Measurements from ENCODE around the gene IL1R1. TPM values are rescaled to one million over a fixed set of nuclear protein-coding genes. Genes with fewer than 3 reads are reported as not detected.

The IL1R1 gene
- total RNA-seq, 1 donor from 2014 or later, result 27.7 TPM

DNA sequence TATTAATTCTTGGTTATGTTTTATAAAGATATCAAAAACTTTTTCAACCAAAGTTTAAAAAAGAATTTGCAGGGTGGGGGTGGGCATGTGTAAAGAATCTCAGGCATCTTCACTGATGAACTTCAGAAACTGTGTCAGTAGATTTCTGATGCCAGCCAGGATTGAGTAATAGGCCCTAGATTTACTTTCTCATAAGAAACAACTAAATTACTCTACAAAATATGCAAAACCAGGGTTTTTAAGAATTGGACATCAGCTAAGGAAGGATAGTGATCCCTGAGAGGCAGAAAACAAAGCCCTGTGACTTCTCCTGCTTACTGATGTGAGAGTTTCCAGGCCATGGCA lies 11.9 kb upstream of the IL1R1 start:
- intact Hi-C loops (cut with DNase I), result no loop called here
- DNase-seq (ENCODE audit: low spot score), result no peak

DNA sequence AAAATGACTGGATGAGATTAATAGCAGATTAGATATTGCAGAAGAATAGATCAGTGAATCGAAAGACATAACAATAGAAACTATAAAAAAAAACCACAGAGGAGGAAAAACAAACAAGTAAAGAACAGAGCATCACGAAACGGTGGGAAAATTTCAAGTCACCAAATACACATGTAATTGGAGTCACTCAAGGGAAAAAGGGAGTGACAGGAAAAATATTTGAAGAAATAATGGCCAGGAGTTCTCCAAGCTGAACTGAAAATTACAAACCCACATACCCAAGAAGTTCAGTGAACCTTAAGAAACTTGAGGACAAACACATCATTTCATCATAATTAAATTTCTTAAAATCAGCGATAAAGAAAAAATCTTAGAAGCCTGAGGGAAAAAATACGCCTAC lies 11.0 kb upstream of the IL1R1 start:
- intact Hi-C loops (cut with DNase I), result no loop called here
- DNase-seq (ENCODE audit: low spot score), result no peak

DNA sequence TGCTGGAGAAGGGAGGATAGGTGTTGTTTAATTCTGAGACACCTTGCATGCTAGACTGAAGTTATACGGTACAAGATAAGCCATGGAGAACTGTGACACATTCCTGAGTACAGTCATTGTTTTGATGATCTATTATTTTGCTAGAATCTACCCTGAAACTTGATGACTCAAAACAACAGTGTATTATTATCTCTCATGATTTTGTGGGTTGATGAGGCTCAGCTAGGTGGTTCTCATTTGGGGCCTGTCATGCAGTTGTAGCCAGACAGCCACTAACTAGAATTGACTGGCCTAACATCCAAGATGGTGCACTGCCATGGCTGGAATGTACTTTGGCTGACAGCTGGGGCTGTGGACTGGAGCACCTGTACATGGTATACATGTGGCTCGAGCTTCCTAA lies 5.4 kb upstream of the IL1R1 start:
- no peak for DNase-seq (ENCODE audit: low spot score)
- intact Hi-C loops (cut with DNase I), result no loop called here

DNA sequence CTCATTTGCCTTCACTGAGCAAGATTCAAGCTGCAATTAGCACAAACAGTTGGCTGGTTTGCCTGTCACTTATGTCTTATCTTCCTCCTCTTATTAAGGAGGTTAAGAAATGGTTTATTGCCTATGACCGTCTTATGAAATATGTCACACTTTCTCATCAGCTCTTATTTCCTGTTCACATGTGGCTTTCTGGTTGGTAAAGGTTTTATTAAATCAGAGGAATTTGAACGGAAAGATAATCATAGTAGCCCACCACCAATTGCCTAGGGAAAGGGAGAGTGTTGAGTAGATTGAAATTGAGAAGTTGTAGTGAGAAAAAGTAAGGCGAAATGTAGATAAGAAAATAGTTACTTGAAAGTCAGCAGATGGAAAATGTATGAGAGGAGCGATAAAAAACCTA lies 4.2 kb upstream of the IL1R1 start:
- no peak for DNase-seq (ENCODE audit: low spot score)
- intact Hi-C loops (cut with DNase I), result no loop called here

DNA sequence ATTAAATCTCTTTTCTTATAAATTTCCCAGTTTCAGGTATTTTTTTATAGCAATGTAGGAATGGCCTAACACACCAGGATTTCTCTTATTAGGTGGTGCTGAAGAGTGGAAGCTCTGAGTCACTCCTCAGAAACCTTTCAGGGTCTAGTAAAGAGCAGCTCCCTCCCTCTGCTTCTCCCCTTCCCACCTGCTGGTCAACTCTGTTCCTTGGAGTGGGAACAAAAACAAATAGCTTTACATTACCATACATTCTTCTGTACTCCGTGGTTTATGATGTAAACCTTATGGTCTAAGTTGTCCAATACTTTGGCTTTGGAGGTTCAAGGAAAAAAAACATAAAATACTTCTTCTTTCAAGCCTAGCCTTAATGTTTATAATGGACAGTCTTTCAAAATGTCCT lies 2.7 kb upstream of the IL1R1 start:
- intact Hi-C loops (cut with DNase I), result loop anchor here (5.0 kb wide), 2 partner anchors 78 to 118 kb away; no protein-coding TSS in a partner anchor
- no peak for DNase-seq (ENCODE audit: low spot score)

DNA sequence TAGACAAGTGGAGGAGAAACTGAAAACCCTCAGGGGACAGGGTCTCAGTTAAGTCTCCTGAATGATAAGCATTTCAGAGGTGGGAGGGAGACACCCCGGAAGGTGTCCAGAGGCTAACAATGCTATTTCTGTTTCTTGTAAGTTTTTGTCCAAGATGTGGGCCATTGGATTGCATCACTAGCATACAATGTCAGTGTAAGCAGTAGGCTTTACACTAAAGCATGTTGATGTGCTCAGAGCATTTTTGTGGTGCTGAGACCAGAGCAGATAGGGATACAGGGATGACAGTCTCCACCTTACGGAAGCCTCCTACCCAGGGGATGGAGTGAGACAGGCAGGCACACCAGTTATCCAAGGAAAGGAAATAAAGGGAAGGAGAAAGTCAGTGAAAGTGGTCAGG lies 2.2 kb upstream of the IL1R1 start:
- intact Hi-C loops (cut with DNase I), result loop anchor here (5.0 kb wide), 2 partner anchors 78 to 118 kb away; no protein-coding TSS in a partner anchor
- no peak for DNase-seq (ENCODE audit: low spot score)

DNA sequence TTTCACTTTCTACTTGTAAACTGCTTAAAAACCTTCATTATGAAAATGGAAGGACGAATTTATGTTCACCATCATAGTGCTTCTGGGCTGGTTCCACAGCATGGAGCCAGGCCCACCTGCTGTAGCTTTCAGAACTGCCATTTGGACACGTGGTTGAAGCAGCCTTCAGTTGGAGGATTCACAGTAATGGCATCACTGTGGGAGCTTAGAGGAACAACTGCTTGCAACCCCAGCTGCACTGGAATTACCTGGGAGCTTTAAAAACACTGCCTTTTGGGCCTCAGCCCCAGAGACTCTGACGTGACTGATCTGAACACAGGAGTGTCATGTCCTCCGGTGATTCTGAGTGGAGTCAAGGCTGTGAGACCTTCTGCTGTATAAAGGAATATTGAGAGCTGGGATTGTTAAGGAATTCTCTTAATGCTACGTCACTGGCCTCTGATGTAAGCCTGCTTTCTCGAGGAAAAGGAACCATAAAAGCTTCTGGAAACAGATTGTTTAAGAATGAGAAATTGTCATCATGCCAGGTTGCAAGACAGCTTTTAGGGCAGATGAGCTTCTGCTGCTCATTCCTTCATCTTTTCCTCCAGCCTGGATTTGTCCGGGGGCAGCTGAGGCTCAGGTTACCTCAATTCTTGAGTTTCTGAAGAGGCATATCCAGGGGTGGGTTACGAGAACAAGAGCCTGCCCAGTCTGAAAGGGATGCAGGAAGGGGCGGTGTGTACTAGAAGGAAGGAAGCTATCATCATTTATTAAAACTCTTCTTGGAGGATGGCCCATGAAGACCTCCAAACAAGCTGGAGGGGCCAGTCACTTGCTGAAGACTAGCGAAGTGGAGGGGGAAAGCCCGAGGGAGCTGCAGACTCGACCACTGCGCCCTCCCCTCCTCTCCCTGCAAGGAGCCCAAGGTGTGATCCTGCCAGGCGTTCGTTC lies 1.3 kb upstream of the IL1R1 start:
- intact Hi-C loops (cut with DNase I), result loop anchor here (5.0 kb wide), 2 partner anchors 79 to 119 kb away; no protein-coding TSS in a partner anchor
- no peak for DNase-seq (ENCODE audit: low spot score)

DNA sequence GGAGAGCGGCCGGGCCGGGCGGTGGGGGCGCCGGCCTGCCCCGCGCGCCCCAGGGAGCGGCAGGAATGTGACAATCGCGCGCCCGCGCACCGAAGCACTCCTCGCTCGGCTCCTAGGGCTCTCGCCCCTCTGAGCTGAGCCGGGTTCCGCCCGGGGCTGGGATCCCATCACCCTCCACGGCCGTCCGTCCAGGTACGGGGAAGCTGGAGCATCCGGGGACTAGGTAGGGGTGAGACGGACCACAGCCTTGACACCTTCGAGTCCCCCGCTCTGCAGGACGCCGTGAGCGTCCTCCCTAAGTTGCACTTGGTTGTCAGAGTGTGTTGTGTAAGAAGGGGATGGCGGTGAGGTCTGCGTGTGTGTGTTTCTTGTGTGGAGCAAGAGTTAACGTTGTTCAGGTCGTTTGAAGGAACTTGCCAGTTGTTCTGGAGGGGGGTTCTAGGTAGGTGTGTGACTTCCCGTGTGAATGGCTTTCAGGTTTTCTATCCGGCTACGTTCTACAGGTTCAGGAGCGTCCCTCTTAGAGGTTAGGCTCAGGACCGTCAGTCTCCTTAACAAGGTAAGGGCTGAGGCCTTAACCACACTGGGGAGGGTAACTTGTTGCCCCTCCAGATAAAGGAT lies 393 bp downstream of the IL1R1 start:
- DNase-seq (ENCODE audit: low spot score), result peak; percentile 77
- intact Hi-C loops (cut with DNase I), result loop anchor here (5.0 kb wide), 2 partner anchors 81 to 121 kb away; no protein-coding TSS in a partner anchor

DNA sequence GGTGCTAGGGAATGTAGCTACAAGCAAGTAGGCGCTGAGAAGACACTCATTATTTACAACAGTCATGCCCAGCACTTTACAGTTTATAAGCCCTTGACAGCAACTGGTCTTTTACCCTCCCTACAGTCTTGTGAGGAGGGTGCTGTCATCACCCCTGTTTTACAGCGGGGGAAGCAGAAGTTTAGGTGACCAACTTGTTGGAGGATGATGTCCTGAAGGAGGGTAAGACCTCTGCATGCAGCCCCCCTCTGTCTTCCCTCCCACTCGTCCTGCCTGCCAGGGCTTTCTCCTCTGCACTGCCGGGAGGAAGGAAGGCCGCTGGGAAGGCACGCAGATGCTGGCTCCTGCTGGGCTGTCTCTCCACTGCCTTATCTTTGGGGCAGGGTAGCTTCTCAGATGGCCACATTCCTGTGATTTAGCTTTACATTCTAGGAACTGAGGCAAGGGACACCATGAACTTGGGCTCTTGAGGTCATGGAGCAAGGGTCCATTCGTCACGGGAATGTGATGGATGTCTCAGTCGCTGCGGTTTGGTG lies 972 bp downstream of the IL1R1 start:
- intact Hi-C loops (cut with DNase I), result loop anchor here (5.0 kb wide), 2 partner anchors 81 to 121 kb away; no protein-coding TSS in a partner anchor
- peak; percentile 73 for DNase-seq (ENCODE audit: low spot score)

DNA sequence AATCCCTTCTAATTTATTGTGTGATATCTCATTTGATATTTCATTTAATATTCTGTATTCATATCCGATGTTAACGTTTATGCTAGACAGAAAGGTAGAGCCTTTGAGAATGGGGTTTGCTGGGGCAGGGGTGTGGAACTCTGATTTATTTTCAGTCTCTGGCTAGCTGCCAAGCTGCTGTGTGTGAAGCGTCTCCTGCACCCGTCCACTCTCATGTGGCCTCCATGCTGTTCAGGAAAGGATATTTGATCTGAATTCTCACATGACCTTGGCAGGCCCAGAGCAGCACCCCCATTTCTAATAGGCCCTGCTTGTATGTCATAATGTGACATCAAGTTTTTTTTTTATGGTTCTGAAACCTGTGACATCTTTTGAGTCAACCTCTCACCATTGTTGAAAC lies 1.6 kb downstream of the IL1R1 start:
- peak; percentile 38 for DNase-seq (ENCODE audit: low spot score)
- intact Hi-C loops (cut with DNase I), result loop anchor here (5.0 kb wide), 2 partner anchors 82 to 122 kb away; no protein-coding TSS in a partner anchor

DNA sequence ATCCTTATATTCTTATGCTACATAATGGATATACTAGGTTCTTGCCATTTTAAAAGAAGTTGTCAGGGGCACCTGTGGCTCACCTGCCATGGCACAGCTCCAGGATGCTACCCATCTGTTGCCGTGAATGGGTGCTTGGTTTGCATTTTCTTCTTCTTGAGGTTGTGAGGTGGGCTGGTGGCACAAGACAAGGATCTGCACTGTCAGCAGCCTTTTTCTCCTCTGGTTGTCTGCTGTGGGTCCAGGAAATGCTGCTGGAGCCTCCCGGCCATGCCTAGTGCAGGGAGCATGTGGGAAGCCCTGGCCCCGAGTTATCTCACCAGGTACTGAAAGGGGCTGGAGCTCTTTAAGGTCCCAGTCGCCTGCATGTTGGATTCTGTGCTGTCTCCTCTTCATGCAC lies 2.6 kb downstream of the IL1R1 start:
- intact Hi-C loops (cut with DNase I), result no loop called here
- DNase-seq (ENCODE audit: low spot score), result no peak

DNA sequence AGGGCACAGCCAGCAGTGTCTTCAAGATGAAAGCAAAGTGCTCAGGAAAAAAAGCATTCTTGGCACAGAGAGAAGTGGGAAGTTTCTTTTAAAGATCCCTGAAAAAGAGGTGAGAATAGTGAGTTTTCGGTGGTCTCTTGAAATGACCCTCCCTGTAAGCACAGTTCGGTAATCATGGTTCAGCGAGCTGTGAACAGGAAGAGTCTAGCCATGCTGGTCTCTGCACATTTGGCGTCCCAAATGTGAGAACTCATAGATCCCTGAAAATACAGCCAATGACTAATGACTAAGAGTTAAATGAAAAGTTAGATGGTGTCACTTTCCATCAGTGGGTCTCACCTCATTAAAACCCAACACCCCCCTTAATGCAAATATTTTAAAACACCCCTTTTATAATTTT lies 3.4 kb downstream of the IL1R1 start:
- DNase-seq (ENCODE audit: low spot score), result no peak
- intact Hi-C loops (cut with DNase I), result no loop called here

DNA sequence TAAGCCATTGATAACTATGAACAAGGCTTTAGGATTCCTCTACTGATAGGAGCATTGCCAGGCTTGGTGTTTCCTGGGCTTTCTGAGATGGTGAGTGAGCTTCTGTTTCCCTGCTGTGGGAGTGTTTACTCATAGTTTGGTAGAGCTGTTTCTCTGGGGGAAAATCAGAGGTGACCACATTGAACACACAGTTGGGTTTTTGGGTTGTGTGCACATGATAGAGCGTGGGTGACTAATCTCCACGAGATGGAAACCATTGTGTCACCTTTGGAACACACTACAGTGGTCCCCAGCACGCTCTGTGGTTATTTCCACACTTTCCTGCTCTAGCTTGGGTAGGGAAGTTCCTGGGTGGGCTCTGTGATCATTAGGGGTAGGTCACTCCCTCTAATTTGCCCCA lies 5.4 kb downstream of the IL1R1 start:
- DNase-seq (ENCODE audit: low spot score), result no peak
- intact Hi-C loops (cut with DNase I), result no loop called here

DNA sequence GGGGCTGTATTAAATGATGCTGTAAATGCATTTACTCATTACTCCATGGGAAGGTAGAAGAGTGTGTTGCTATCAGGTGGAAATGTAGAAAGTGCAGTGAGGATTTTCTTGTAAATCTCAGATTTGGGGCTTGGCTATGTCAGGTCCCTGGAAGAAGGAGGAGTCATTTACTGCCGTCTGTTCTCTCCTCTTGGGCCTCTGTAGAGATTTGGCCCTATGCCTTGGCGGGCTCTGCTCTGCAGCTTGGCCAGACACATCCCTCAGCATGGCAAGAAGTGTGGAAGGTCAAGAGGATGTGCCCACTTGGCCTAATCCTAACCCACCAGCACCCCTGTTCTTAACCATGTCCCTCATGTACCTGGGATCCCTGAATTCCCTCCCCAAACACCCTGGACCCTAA lies 6.7 kb downstream of the IL1R1 start:
- DNase-seq (ENCODE audit: low spot score), result no peak
- intact Hi-C loops (cut with DNase I), result no loop called here

DNA sequence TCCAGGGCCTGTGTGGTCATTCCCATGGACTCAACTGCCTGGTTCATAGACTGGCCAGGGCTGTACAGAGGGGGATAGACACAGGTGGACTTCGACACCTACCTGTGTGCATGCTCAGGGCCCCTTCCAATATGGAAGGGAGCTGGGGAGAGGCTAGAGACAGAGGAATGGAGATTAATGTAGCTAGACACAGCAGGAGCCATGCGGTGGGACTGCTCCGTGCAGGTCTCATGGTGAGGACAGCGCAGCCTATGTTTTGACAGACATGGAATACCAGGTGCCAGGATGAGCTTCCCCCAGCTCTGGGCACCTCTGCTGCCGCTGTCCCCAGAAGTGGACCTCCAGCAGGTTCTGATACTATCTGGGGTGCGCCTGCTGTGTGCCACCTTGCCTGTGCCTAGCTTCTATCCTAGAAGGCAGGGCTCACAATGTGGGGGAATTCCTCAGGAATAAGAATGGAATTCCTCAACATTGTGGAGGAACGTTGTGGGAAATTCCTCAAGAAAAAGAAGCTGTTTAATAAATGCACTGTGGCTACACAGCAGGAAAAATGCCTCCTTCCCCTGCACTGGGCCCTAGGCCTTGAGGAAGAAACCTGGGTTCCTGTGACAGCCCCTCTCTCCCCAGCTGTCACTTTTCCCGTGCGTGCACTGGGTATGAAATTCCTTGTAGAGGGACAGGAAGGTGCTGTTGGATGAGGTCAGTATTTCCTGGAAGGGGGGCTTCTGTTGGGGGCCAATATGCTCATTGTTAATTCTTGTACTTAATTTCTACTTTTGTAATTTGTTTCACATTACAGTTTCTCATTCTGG lies 7.3 kb downstream of the IL1R1 start:
- DNase-seq (ENCODE audit: low spot score), result no peak
- intact Hi-C loops (cut with DNase I), result no loop called here

DNA sequence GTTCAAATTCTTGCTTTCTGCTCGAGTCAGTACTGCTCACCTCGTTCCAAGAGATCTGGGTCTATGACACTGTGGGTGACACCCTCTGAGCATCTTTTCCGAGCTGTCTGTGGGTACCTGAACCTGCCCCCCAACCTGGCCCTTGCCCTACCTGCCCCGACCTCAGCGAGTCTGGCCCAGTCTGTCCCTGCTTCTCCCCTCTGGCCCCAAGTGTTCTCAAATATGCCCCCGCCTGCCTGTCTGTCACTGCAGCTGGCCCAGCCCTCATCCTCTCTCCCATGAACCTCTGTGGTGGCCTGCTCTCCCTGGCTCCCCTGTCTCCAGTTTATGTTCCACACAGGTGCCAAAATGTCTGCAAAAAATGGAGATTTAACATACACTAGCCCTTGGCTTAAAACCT lies 11.8 kb downstream of the IL1R1 start:
- DNase-seq (ENCODE audit: low spot score), result no peak
- intact Hi-C loops (cut with DNase I), result no loop called here

DNA sequence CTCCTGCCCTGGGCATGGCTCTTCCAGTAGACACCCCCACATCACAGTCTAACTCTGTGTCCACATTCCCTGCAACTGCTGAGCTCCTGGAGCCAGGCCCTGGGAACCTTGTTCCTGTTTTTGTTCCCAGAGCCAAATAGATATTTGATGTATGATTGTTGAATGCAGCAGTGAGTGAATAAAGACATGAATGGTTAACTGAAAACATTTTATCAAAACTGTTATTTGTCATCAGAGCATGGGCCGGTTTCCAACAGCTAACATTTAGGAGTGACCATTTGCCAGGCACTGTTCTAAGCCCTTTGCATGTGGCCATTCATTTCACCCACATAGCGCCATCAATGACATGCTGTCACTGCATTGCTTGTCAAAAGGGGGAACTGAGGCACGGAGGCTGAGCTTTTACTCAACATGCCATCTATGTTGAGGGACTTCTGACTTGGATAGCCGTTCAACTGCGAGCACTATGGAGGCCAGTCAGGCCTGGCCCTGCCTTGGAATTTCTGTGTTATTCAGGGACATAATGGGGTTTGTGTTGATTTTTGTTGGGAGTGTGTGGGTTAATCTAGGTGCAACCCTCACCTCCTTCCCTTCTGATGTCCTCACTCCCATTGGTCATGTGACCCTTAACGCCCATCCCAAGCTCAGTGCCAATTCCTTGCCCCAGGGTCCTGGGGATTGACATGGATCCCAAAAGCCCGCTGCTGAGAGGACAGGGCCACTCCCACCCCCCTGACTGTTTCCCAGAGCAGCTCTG lies 12.6 kb downstream of the IL1R1 start:
- no peak for DNase-seq (ENCODE audit: low spot score)
- intact Hi-C loops (cut with DNase I), result no loop called here

DNA sequence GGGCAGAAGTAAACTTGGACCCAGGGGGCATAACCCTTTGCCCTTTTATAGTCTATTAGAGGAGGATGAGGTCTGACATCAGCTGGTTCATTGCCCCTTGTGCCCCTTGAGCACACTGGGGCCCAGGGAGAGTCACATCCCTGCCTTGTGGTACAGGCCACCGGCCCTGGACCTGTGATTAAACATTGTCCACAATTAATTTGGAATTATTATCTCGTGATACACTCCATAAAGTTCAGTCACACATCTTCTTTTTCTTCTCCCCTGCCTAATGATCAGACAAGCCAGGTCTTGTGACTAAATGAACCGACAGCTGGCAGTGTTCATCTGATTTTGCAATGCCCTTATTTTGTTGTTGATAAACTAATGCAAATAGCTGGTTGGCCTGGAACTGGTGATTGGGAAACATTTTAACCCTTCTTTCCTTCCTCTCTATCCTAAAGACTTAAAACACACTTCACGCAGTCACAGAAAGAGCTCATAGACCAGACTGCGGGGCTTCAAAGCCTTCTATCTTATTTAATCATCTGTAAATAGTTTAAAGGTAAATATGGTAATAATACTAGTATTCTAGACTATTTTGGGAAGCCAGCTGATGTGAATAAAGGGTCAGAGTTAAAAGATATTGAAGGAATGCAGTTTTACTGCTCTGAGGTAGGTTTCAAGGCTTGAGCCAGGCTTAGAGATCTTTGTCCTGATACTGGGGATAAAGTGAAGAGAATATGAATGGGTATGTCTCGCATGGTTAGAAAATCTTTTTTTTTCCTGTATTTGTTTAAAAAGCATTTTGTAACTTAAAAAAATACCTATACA lies 13.4 kb downstream of the IL1R1 start:
- intact Hi-C loops (cut with DNase I), result no loop called here
- DNase-seq (ENCODE audit: low spot score), result no peak
